Neuronal stem cell (in vitro differentiated cells): ENCODE data around the gene MAPKAP1.

Experiments used
- DNase-seq: peaks from one replicate; pipeline ENCODE4 v3.0.0-alpha.2; 2013; ENCODE audit warnings: low spot score
- H2AFZ ChIP-seq: one replicate; pipeline ENCODE4 v1.6.1; 2013; ENCODE audit warnings: mild to moderate bottlenecking, low read length, inconsistent platforms
- H2AK5ac ChIP-seq: 2 replicates; pipeline ENCODE4 v1.6.1; 2013; ENCODE audit warnings: low read depth, mild to moderate bottlenecking, inconsistent platforms, low read length, moderate library complexity, mixed read lengths
- H2BK120ac ChIP-seq: 2 replicates; pipeline ENCODE4 v1.6.1; 2013; ENCODE audit warnings: low read depth, mild to moderate bottlenecking, inconsistent platforms, low read length, moderate library complexity, mixed read lengths
- H2BK12ac ChIP-seq: one replicate; pipeline ENCODE4 v1.6.1; 2013; ENCODE audit warnings: low read length, inconsistent platforms
- H2BK15ac ChIP-seq: 2 replicates; pipeline ENCODE4 v1.6.1; 2013; ENCODE audit warnings: mild to moderate bottlenecking, low read length, inconsistent platforms, mixed read lengths
- H2BK5ac ChIP-seq: one replicate; pipeline ENCODE4 v1.6.1; 2013; ENCODE audit warnings: inconsistent platforms, mild to moderate bottlenecking, low read length, moderate library complexity
- H3K14ac ChIP-seq: one replicate; pipeline ENCODE4 v1.6.1; 2013; ENCODE audit warnings: low read length, inconsistent platforms
- H3K18ac ChIP-seq: 2 replicates; pipeline ENCODE4 v1.6.1; 2013; ENCODE audit warnings: low read length, inconsistent platforms
- H3K23ac ChIP-seq: 2 replicates; pipeline ENCODE4 v1.6.1; 2013; ENCODE audit warnings: low read depth, mild to moderate bottlenecking, mixed read lengths, low read length, inconsistent platforms; ENCODE audit not compliant: poor library complexity
- H3K27ac ChIP-seq: replicated peaks from 3 replicates; pipeline ENCODE4 v1.5.1; 2013; ENCODE audit warnings: low read length, inconsistent platforms
- H3K27me3 ChIP-seq, 3 experiments: 2 replicates each; pipeline ENCODE4 v1.6.1; 2013; ENCODE audit warnings: low read length in 3 of 3, mild to moderate bottlenecking in 2 of 3, inconsistent platforms in 1 of 3, low read depth in 1 of 3, mixed read lengths in 1 of 3, moderate library complexity in 1 of 3; ENCODE audit not compliant: control insufficient read depth in 3 of 3, insufficient read depth in 3 of 3
- H3K36me3 ChIP-seq, 2 donors: replicated peaks in 1 of 2; 2 replicates each; pipeline ENCODE4 v1.6.1; 2013; ENCODE audit warnings: low read length in 2 of 2; ENCODE audit not compliant: control insufficient read depth in 2 of 2, insufficient read depth in 2 of 2
- H3K4ac ChIP-seq: 2 replicates; pipeline ENCODE4 v1.6.1; 2013; ENCODE audit warnings: inconsistent platforms, mild to moderate bottlenecking, low read length, moderate library complexity
- H3K4me1 ChIP-seq, 2 donors: 1 replicate in 1 of 2; 2 replicates in 1 of 2; pipeline ENCODE4 v1.6.1; 2013; ENCODE audit warnings: low read length in 2 of 2, low read depth in 1 of 2; ENCODE audit not compliant: control insufficient read depth in 2 of 2, insufficient read depth in 1 of 2
- H3K4me2 ChIP-seq: one replicate; pipeline ENCODE4 v1.6.1; 2013; ENCODE audit warnings: mild to moderate bottlenecking, low read length, inconsistent platforms; ENCODE audit not compliant: insufficient read depth, poor library complexity, severe bottlenecking
- H3K4me3 ChIP-seq, 2 donors: 2 replicates each; pipeline ENCODE4 v1.5.1; 2013; ENCODE audit warnings: low read length in 2 of 2, mild to moderate bottlenecking in 2 of 2, inconsistent platforms in 1 of 2, moderate library complexity in 1 of 2
- H3K79me1 ChIP-seq: one replicate; pipeline ENCODE4 v1.6.1; 2013; ENCODE audit warnings: low read depth, mild to moderate bottlenecking, inconsistent platforms, low read length, moderate library complexity
- H3K9ac ChIP-seq: one replicate; pipeline ENCODE4 v1.6.1; 2013; ENCODE audit warnings: mild to moderate bottlenecking, low read depth, low read length, inconsistent platforms; ENCODE audit not compliant: poor library complexity
- H3K9me3 ChIP-seq, 2 donors: replicated peaks in 1 of 2; 2 replicates each; pipeline versions ENCODE3 to v1.6.1; 2013; ENCODE audit warnings: low read length in 2 of 2, mild to moderate bottlenecking in 2 of 2, inconsistent platforms in 1 of 2, low read depth in 1 of 2, mixed read lengths in 1 of 2, moderate library complexity in 1 of 2; ENCODE audit not compliant: control insufficient read depth in 2 of 2, insufficient read depth in 1 of 2
- H4K8ac ChIP-seq: one replicate; pipeline ENCODE4 v1.6.1; 2013; ENCODE audit warnings: low read depth, mild to moderate bottlenecking, inconsistent platforms, low read length, moderate library complexity
- H4K91ac ChIP-seq: one replicate; pipeline ENCODE4 v1.6.1; 2013; ENCODE audit warnings: low read length, low read depth, mild to moderate bottlenecking, inconsistent platforms; ENCODE audit not compliant: poor library complexity
- WGBS, 2 donors: extraction: QIAGEN DNeasy Blood & Tissue Kit; methylation state at CpG; one replicate each; pipeline ENCODE4 v1.1.7; 2013; ENCODE audit warnings: missing lambda C conversion rate in 2 of 2, mixed read lengths in 1 of 2; ENCODE audit not compliant: insufficient read length in 2 of 2, insufficient replicate concordance in 1 of 2; ENCODE audit errors: extremely low coverage in 2 of 2; 5-methylcytosine and 5-hydroxymethylcytosine counted together

MAPKAP1 gene

GRCh38 chr9:125746017-125746773, 39.2 kb upstream of the MAPKAP1 start:
- H2BK5ac ChIP-seq: peak overlapping the region; percentile 67
- H3K4me1 ChIP-seq: peaks cover 5 to 7% of the 10 kb centered on the region in 2 donors
- peak overlapping the region; percentile 87 for H3K23ac ChIP-seq
- H3K14ac ChIP-seq: no peak overlapping the region
- H3K79me1 ChIP-seq: peaks cover 6% of the 10 kb centered on the region
- no peak overlapping the region for H2BK12ac ChIP-seq
- H3K4me3 ChIP-seq: peak overlapping the region; percentile 83 to 93
- H2AFZ ChIP-seq: peak overlapping the region; percentile 97
- H3K36me3 ChIP-seq: peaks cover 0 to 12% of the 10 kb centered on the region in 2 donors
- H3K18ac ChIP-seq: peak overlapping the region; percentile 100
- no peak overlapping the region for H3K4ac ChIP-seq
- peak overlapping the region; percentile 93 for H3K27ac ChIP-seq
- DNase-seq: peak; percentile 94
- H3K9me3 ChIP-seq: no peaks in the 10 kb centered on the region
- peak overlapping the region; percentile 73 for H2BK120ac ChIP-seq
- H2AK5ac ChIP-seq: peak overlapping the region; percentile 35
- peak overlapping the region; percentile 62 for H4K91ac ChIP-seq
- no peak overlapping the region for H4K8ac ChIP-seq
- peak overlapping the region; percentile 82 for H3K4me2 ChIP-seq
- no peak overlapping the region for H2BK15ac ChIP-seq
- no peaks in the 10 kb centered on the region for H3K27me3 ChIP-seq
- peak overlapping the region; percentile 92 for H3K9ac ChIP-seq
- no CpG with 5 or more reads among the region's 79 CpGs for WGBS, 2 donors

GRCh38 chr9:125745682-125746016, 38.6 kb upstream of the MAPKAP1 start:
- Histone ChIP-seq H2BK12ac (no peak overlapping the region), H3K23ac (no peak overlapping the region), H2BK120ac (no peak overlapping the region), H3K27me3 (no peaks in the 10 kb centered on the region), H3K36me3 (peaks cover 0 to 10% of the 10 kb centered on the region in 2 donors), H3K79me1 (peaks cover 6% of the 10 kb centered on the region), H3K4me3 (peak overlapping the region; percentile 28 to 93), H3K4me2 (peak overlapping the region; percentile 82), H3K9ac (no peak overlapping the region), H2AFZ (peak overlapping the region; percentile 97), H4K8ac (no peak overlapping the region), H3K9me3 (no peaks in the 10 kb centered on the region), H3K4ac (no peak overlapping the region), H2BK15ac (no peak overlapping the region), H2BK5ac (no peak overlapping the region), H3K27ac (no peak overlapping the region), H4K91ac (no peak overlapping the region), H3K14ac (no peak overlapping the region), H2AK5ac (peak overlapping the region; percentile 35), H3K18ac (no peak overlapping the region), H3K4me1 (peaks cover 4 to 5% of the 10 kb centered on the region in 2 donors)
- no peak for DNase-seq
- no CpG with 5 or more reads among the region's 6 CpGs for WGBS, 2 donors

- H3K4ac ChIP-seq: no peak overlapping the region
Measured at GRCh38 chr9:125745018-125745417, 38.0 kb upstream of the MAPKAP1 start.

GRCh38 chr9:125744616-125745015, 37.6 kb upstream of the MAPKAP1 start:
- DNase-seq: no peak
- Histone ChIP-seq H3K9ac (no peak overlapping the region), H3K9me3 (no peaks in the 10 kb centered on the region), H3K36me3 (peaks cover 0 to 8% of the 10 kb centered on the region in 2 donors), H2BK120ac (no peak overlapping the region), H3K27me3 (no peaks in the 10 kb centered on the region), H2BK5ac (no peak overlapping the region), H3K4me3 (no peak overlapping the region), H3K4me2 (no peak overlapping the region), H4K91ac (no peak overlapping the region), H4K8ac (no peak overlapping the region), H3K4ac (no peak overlapping the region), H3K27ac (no peak overlapping the region), H3K18ac (no peak overlapping the region), H3K14ac (no peak overlapping the region), H2BK12ac (no peak overlapping the region), H2AK5ac (no peak overlapping the region), H2BK15ac (no peak overlapping the region), H3K4me1 (peaks cover 3 to 4% of the 10 kb centered on the region in 2 donors), H2AFZ (no peak overlapping the region), H3K23ac (no peak overlapping the region), H3K79me1 (peaks cover 6% of the 10 kb centered on the region)
- no CpG with 5 or more reads among the region's 5 CpGs for WGBS, 2 donors

More at GRCh38 chr9:125745018-125745417, 38.0 kb upstream of the MAPKAP1 start:
- Histone ChIP-seq H3K27ac (no peak overlapping the region), H3K4me2 (no peak overlapping the region), H3K27me3 (no peaks in the 10 kb centered on the region), H3K14ac (no peak overlapping the region), H2BK5ac (no peak overlapping the region), H3K23ac (no peak overlapping the region), H3K4me1 (peaks cover 4 to 5% of the 10 kb centered on the region in 2 donors), H2BK120ac (no peak overlapping the region), H3K9me3 (no peaks in the 10 kb centered on the region), H2BK12ac (no peak overlapping the region), H3K9ac (no peak overlapping the region), H3K18ac (no peak overlapping the region), H4K8ac (no peak overlapping the region), H3K79me1 (peaks cover 6% of the 10 kb centered on the region), H4K91ac (no peak overlapping the region), H2BK15ac (no peak overlapping the region), H2AK5ac (no peak overlapping the region), H3K36me3 (peaks cover 0 to 10% of the 10 kb centered on the region in 2 donors), H3K4me3 (no peak overlapping the region), H2AFZ (no peak overlapping the region)
- no peak for DNase-seq
- no CpG with 5 or more reads among the region's 1 CpG for WGBS, 2 donors
